ENCODE data around the gene AKAP8L. TPM values are rescaled to one million over a fixed set of nuclear protein-coding genes. Genes with fewer than 3 reads are reported as not detected.

AKAP8L gene
- total RNA-seq, 1 experiment from 2014 or later = 231 TPM

GRCh38 chr19:15437355-15438123 is 18.8 kb upstream of the AKAP8L start:
- ATAC-seq (no peak), DNase-seq (ENCODE audit: low spot score) (no peak)
- Mint-ChIP-seq H3K9me3 (no peaks in the 10 kb centered on the region), H3K4me1 (peaks cover 6% of the 10 kb centered on the region), H3K27ac (no peak overlapping the region), H3K27me3 (ENCODE audit: low read depth) (no peaks in the 10 kb centered on the region; the same call in 1 of the 2 replicates), H3K4me3 (no peak overlapping the region), H3K36me3 (no peaks in the 10 kb centered on the region)
- CTCF ChIA-PET = interaction anchor here (2.4 to 3.7 kb wide), 2 partner anchors 18 to 118 kb away, joined by 12 to 15 read pairs; partner anchors contain the start of gene AKAP8L
- POLR2A ChIA-PET = no interaction called here
- TF ChIP-seq, protein P1, sequence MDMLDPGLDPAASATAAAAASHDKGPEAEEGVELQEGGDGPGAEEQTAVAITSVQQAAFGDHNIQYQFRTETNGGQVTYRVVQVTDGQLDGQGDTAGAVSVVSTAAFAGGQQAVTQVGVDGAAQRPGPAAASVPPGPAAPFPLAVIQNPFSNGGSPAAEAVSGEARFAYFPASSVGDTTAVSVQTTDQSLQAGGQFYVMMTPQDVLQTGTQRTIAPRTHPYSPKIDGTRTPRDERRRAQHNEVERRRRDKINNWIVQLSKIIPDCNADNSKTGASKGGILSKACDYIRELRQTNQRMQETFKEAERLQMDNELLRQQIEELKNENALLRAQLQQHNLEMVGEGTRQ (CRISPR knock-in tag; IDR thresholded peaks at IDR 0.05) = no peak
- TF ChIP-seq TCF7 (CRISPR knock-in tag; IDR thresholded peaks at IDR 0.05; ENCODE audit: low read depth) = no peak
- no peak for TF ChIP-seq ZNF416 (CRISPR knock-in tag; IDR thresholded peaks at IDR 0.05)
- no peak for TF ChIP-seq TEAD4 (CRISPR knock-in tag; IDR thresholded peaks at IDR 0.05)
- no peak for TF ChIP-seq ATF2 (CRISPR knock-in tag; IDR thresholded peaks at IDR 0.05; ENCODE audit: borderline replicate concordance, low read depth)
- TF ChIP-seq CBFB (CRISPR knock-in tag; IDR thresholded peaks at IDR 0.05; ENCODE audit: low read depth) = no peak

DNA sequence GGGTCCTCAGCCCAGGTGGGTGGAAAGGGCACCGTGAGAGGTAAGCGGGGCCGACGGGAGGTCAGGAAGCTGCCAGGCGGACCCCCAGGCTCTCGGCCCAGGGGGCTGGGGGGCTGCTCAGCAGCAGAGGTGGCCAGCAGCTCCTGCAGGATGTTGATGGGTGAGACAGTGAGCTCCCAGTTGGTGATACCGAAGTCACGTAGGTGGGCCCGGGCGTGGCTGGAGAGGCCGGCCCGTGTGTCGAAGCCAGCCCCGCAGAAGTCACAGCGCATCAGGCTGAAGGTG is 18.0 kb upstream of the AKAP8L start:
- TF ChIP-seq GTF2I (CRISPR knock-in tag; conservative IDR thresholded peaks at IDR 0.05) (no peak), NR3C1 (CRISPR knock-in tag; conservative IDR thresholded peaks at IDR 0.05; ENCODE audit: low read depth) (no peak), SMAD4 (CRISPR knock-in tag; IDR thresholded peaks at IDR 0.05) (no peak), TEAD4 (CRISPR knock-in tag; IDR thresholded peaks at IDR 0.05) (no peak), ELF4 (CRISPR knock-in tag; IDR thresholded peaks at IDR 0.05; ENCODE audit: low read depth) (no peak), ZBTB21 (CRISPR knock-in tag; IDR thresholded peaks at IDR 0.05; ENCODE audit: borderline replicate concordance) (no peak), TEAD1 (CRISPR knock-in tag; IDR thresholded peaks at IDR 0.05) (no peak), ZNF671 (CRISPR knock-in tag; IDR thresholded peaks at IDR 0.05) (no peak), ZBTB43 (CRISPR knock-in tag; IDR thresholded peaks at IDR 0.05) (no peak), GABPB1 (CRISPR knock-in tag; IDR thresholded peaks at IDR 0.05) (no peak), ZNF532 (CRISPR knock-in tag; IDR thresholded peaks at IDR 0.05; ENCODE audit: borderline replicate concordance) (no peak), ATF3 (CRISPR knock-in tag; conservative IDR thresholded peaks at IDR 0.05) (no peak)
- TF ChIP-seq, protein P2, sequence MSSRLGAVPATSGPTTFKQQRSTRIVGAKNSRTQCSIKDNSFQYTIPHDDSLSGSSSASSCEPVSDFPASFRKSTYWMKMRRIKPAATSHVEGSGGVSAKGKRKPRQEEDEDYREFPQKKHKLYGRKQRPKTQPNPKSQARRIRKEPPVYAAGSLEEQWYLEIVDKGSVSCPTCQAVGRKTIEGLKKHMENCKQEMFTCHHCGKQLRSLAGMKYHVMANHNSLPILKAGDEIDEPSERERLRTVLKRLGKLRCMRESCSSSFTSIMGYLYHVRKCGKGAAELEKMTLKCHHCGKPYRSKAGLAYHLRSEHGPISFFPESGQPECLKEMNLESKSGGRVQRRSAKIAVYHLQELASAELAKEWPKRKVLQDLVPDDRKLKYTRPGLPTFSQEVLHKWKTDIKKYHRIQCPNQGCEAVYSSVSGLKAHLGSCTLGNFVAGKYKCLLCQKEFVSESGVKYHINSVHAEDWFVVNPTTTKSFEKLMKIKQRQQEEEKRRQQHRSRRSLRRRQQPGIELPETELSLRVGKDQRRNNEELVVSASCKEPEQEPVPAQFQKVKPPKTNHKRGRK (CRISPR knock-in tag; IDR thresholded peaks at IDR 0.05; ENCODE audit: borderline replicate concordance) = no peak
- Mint-ChIP-seq H3K4me3 (no peak overlapping the region), H3K27me3 (ENCODE audit: low read depth) (no peaks in the 10 kb centered on the region; the same call in 1 of the 2 replicates), H3K9me3 (no peaks in the 10 kb centered on the region), H3K27ac (no peak overlapping the region), H3K4me1 (peaks cover 8% of the 10 kb centered on the region), H3K36me3 (no peaks in the 10 kb centered on the region)
- no peak for DNase-seq (ENCODE audit: low spot score)
- POLR2A ChIA-PET = no interaction called here
- CTCF ChIA-PET = interaction anchor here (2.4 to 3.7 kb wide), 2 partner anchors 17 to 119 kb away, joined by 12 to 15 read pairs; partner anchors contain the start of gene AKAP8L
- no peak for ATAC-seq
